K562 (cell line): ENCODE results near the gene DOCK3. TPM values are rescaled to one million over a fixed set of nuclear protein-coding genes. Genes with fewer than 3 reads are reported as not detected.

Source experiments
- ATAC-seq: fragments of 200-7000 bp; cut with Tn5 transposase; 3 replicates; pipeline ENCODE4 v1.9.1; 2020; ENCODE audit warnings: moderate library complexity
- BruUV-seq: library from RNA; stranded (reverse); fragments of 400-500 nt; replicated peaks from 2 replicates; lab custom pipeline; 2021; lab: Mats Ljungman, UMichigan
- CTCF ChIA-PET: fragments of 300-600 bp; formaldehyde crosslinking; extraction: SDS; loops from one replicate; lab custom pipeline; 2021; ENCODE audit warnings: low intra/inter-chr PET ratio; lab: Yijun Ruan, JAX
- POLR2A ChIA-PET: fragments of 300-600, 350-650 bp; sonication (Branson Sonifier 250); formaldehyde crosslinking; extraction: SDS; loops from one replicate; lab custom pipeline; 2021; ENCODE audit warnings: antibody characterized with exemption, inconsistent platforms; lab: Yijun Ruan, JAX
- DNase-seq, 4 experiments: peaks; one replicate each; pipeline versions ENCODE4 v3.0.0 to v3.0.0-alpha.2; 2011 to 2018; ENCODE audit warnings: low spot score in 3 of 4, mixed read lengths in 3 of 4; ENCODE audit errors: extremely low read depth in 1 of 4
- FAIRE-seq: peaks from 2 replicates; lab custom pipeline; 2011; peaks lifted over from hg19 to GRCh38; lab: Jason Lieb, UNC
- H2AFZ ChIP-seq: 2 replicates; pipeline ENCODE4 v1.6.0; 2011; ENCODE audit warnings: low read depth, low read length, control low read depth, inconsistent platforms
- H3K27ac ChIP-seq: fragments of 200-600 bp; 3 replicates; pipeline ENCODE4 v1.8.0; 2011; ENCODE audit warnings: low read depth, mild to moderate bottlenecking, control low read depth, inconsistent platforms, low read length, moderate library complexity, mixed read lengths; ENCODE audit errors: extremely low read depth
- H3K27me3 ChIP-seq, 2 experiments: fragments of 300-600 bp in 1 of 2; 2 replicates in 1 of 2; 3 replicates in 1 of 2; pipeline versions ENCODE4 v1.6.0 to v1.8.0; 2011; ENCODE audit warnings: inconsistent platforms in 2 of 2, low read length in 2 of 2, mild to moderate bottlenecking in 1 of 2, mixed read lengths in 1 of 2, moderate library complexity in 1 of 2; ENCODE audit not compliant: control insufficient read depth in 2 of 2, insufficient read depth in 2 of 2
- H3K36me3 ChIP-seq: fragments of 300-600 bp; 3 replicates; pipeline ENCODE4 v1.8.0; 2011; ENCODE audit warnings: mild to moderate bottlenecking, low read length, inconsistent platforms; ENCODE audit not compliant: control insufficient read depth, insufficient read depth
- H3K4me1 ChIP-seq, 2 experiments: fragments of 200-600 bp in 1 of 2; replicated peaks in 1 of 2; 2 replicates in 1 of 2; 3 replicates in 1 of 2; pipeline versions ENCODE4 v1.5.1 to v1.8.0; 2011; ENCODE audit warnings: inconsistent platforms in 2 of 2, low read length in 2 of 2, mild to moderate bottlenecking in 1 of 2, mixed read lengths in 1 of 2, moderate library complexity in 1 of 2; ENCODE audit not compliant: control insufficient read depth in 2 of 2, insufficient read depth in 2 of 2
- H3K4me2 ChIP-seq: 2 replicates; pipeline ENCODE4 v1.6.1; 2011; ENCODE audit warnings: low read length, control low read depth, inconsistent platforms, mixed read lengths; ENCODE audit not compliant: insufficient read depth
- H3K4me3 ChIP-seq: fragments of 200-600 bp; sonication (generic), shearing (Covaris generic); 2 replicates; pipeline ENCODE4 v1.5.1; 2016; ENCODE audit warnings: control low read depth, inconsistent platforms
- H3K79me2 ChIP-seq: fragments of 200-600 bp; 3 replicates; pipeline ENCODE4 v1.8.0; 2011; ENCODE audit warnings: low read length, inconsistent platforms; ENCODE audit not compliant: control insufficient read depth, insufficient read depth
- H3K9ac ChIP-seq, 2 experiments: 2 replicates each; pipeline versions ENCODE4 v1.6.0 to v1.6.1; 2011; ENCODE audit warnings: low read depth in 2 of 2, low read length in 2 of 2, control low read depth in 1 of 2, inconsistent platforms in 1 of 2, mild to moderate bottlenecking in 1 of 2, mixed read lengths in 1 of 2; ENCODE audit not compliant: insufficient read depth in 1 of 2
- H3K9me1 ChIP-seq: one replicate; pipeline ENCODE4 v1.6.0; 2011; ENCODE audit warnings: inconsistent platforms, mild to moderate bottlenecking, low read length, moderate library complexity; ENCODE audit not compliant: control insufficient read depth, insufficient read depth
- H3K9me3 ChIP-seq: replicated peaks from 2 replicates; pipeline ENCODE4 v1.5.1; 2011; ENCODE audit warnings: low read depth, low read length, inconsistent platforms; ENCODE audit not compliant: control insufficient read depth, insufficient read depth
- H4K20me1 ChIP-seq: replicated peaks from 2 replicates; pipeline ENCODE4 v1.6.1; 2011; ENCODE audit warnings: low read length, inconsistent platforms, mixed read lengths; ENCODE audit not compliant: control insufficient read depth, insufficient read depth
- AFF4 ChIP-seq: sonication (generic); formaldehyde crosslinking; IDR thresholded peaks from 2 replicates; pipeline ENCODE4 v1.8.0; 2023; ENCODE audit warnings: mild to moderate bottlenecking, missing genetic modification reagents
- CSDE1 ChIP-seq, 2 experiments: fragments of 450-650 bp; IDR thresholded peaks; 2 replicates each; pipeline ENCODE4 v1.6.1; 2016; ENCODE audit warnings: mild to moderate bottlenecking in 1 of 2
- FOXA1 ChIP-seq: fragments of 450-650 bp; IDR thresholded peaks from 2 replicates; pipeline ENCODE4 v1.6.1; 2016; ENCODE audit warnings: mild to moderate bottlenecking, borderline replicate concordance
- GTF2F1 ChIP-seq: IDR thresholded peaks from 2 replicates; pipeline ENCODE4 v1.6.1; 2011; ENCODE audit warnings: low read depth, low read length, improper control_type of control experiment
- HDAC2 ChIP-seq: fragments of 450-650 bp; IDR thresholded peaks from 2 replicates; pipeline ENCODE4 v1.6.1; 2016; ENCODE audit warnings: mild to moderate bottlenecking
- MTA3 ChIP-seq: fragments of 450-650 bp; formaldehyde crosslinking; IDR thresholded peaks from 2 replicates; pipeline ENCODE4 v1.6.1; 2017; ENCODE audit warnings: mild to moderate bottlenecking, borderline replicate concordance
- PHTF2 ChIP-seq: fragments of 250-450 bp; sonication (Bioruptor Pico); IDR thresholded peaks from 2 replicates; pipeline ENCODE4 v1.5.0; 2021; ENCODE audit warnings: mild to moderate bottlenecking
- POLR2A ChIP-seq: fragments of 450-650 bp; conservative IDR thresholded peaks from 2 replicates; pipeline ENCODE4 v1.6.1; 2016
- POLR3G ChIP-seq: IDR thresholded peaks from 2 replicates; pipeline ENCODE4 v1.6.1; 2011; ENCODE audit not compliant: insufficient read length, insufficient replicate concordance; ENCODE audit errors: extremely low read depth
- SAP30 ChIP-seq: fragments of 200-600 bp; sonication (generic); IDR thresholded peaks from 2 replicates; pipeline ENCODE4 v1.6.1; 2012; ENCODE audit warnings: borderline replicate concordance, low read depth, mild to moderate bottlenecking, moderate library complexity, low read length, control low read depth, inconsistent platforms; ENCODE audit not compliant: insufficient read depth, poor library complexity, severe bottlenecking
- SRSF3 ChIP-seq: fragments of 200-400 bp; formaldehyde crosslinking; IDR thresholded peaks from 2 replicates; pipeline ENCODE4 v1.6.1; 2016; ENCODE audit warnings: mild to moderate bottlenecking, low read length, moderate library complexity; ENCODE audit not compliant: insufficient read depth
- U2AF2 ChIP-seq: fragments of 200-400 bp; formaldehyde crosslinking; optimal IDR thresholded peaks from 2 replicates; pipeline ENCODE3; 2017; ENCODE audit warnings: low read depth, mild to moderate bottlenecking, low read length
- ZNF444 ChIP-seq: fragments of 250-450 bp; sonication (Bioruptor Pico); IDR thresholded peaks from 2 replicates; pipeline ENCODE4 v1.4.0; 2020; ENCODE audit warnings: mild to moderate bottlenecking, moderate library complexity
- ZNF644 ChIP-seq: fragments of 200-800 bp; sonication (Bioruptor generic); IDR thresholded peaks from 2 replicates; pipeline ENCODE4 v1.6.1; 2016; ENCODE audit warnings: low read depth, missing genetic modification characterization, missing compliant biosample characterization
- WGBS: fragments of 100-300 bp; shearing (Covaris generic); methylation state at CpG from one replicate; pipeline ENCODE4 v1.1.6; 2016; ENCODE audit warnings: low coverage, mixed read lengths; ENCODE audit not compliant: insufficient coverage; ENCODE audit errors: missing lambda C conversion rate; 5-methylcytosine and 5-hydroxymethylcytosine counted together
- in situ Hi-C: fragments of 300-500 bp; cut with MboI; formaldehyde crosslinking; loops from 4 replicates; pipeline ENCODE4 v1.15.0; 2018; ENCODE audit warnings: inconsistent platforms, mixed read lengths
- intact Hi-C: fragments of 100-400 bp; cut with micrococcal nuclease; formaldehyde crosslinking; loops from 2 replicates; pipeline ENCODE4 v1.14.2; 2022
- polyA plus RNA-seq, 8 experiments: library from polyadenylated mRNA; depleted of rRNA in 4 of 8; stranded (reverse) in 5 of 8; unstranded in 3 of 8; fragments of >200 nt; fragmentation: Nextera tagmentation in 2 of 8; fragmentation: Illumina TruSeq in 1 of 8; extraction: Ambion mirVana in 2 of 8; extraction: Trizol in 1 of 8; gene quantifications; 2 replicates each; pipeline versions ENCODE4 v1.2.1 to v1.2.3, GENCODE V29; 2011 to 2014; ENCODE audit warnings: inconsistent platforms in 1 of 8, missing spikeins in 1 of 8
- total RNA-seq, 7 experiments: library from RNA; depleted of rRNA in 6 of 7; stranded (reverse); fragments of >200 nt in 6 of 7; fragmentation: Illumina TruSeq in 2 of 7; extraction: Trizol in 2 of 7; gene quantifications; 2 replicates each; pipeline versions ENCODE4 v1.2.1 to v1.2.3, GENCODE V29; 2011 to 2021; ENCODE audit warnings: low replicate concordance in 1 of 7
- TF ChIP-seq, protein P1 (sequence below), 2 experiments: fragments of 450-650 bp; IDR thresholded peaks; 2 replicates each; pipeline ENCODE4 v1.6.1; 2016
- TF ChIP-seq, protein P2 (sequence below): IDR thresholded peaks from 2 replicates; pipeline ENCODE4 v1.6.1; 2012; ENCODE audit warnings: low read depth, low read length, improper control_type of control experiment, borderline replicate concordance

The DOCK3 gene
- total and polyA plus RNA-seq, 9 of the 15 experiments (the other 6 are each of a cell fraction or from before 2014, with no cell fraction given): under 0.01 to 0.03 (median 0.01) TPM; not detected in 4

- Histone ChIP-seq H3K9me1 (no peaks in the 10 kb centered on the region), H3K9ac (no peak overlapping the region), H2AFZ (no peak overlapping the region), H3K4me3 (no peak overlapping the region), H4K20me1 (no peaks in the 10 kb centered on the region), H3K27ac (no peak overlapping the region), H3K27me3 (no peaks in the 10 kb centered on the region), H3K36me3 (no peaks in the 10 kb centered on the region), H3K4me2 (no peak overlapping the region), H3K9me3 (no peaks in the 10 kb centered on the region), H3K79me2 (no peaks in the 10 kb centered on the region), H3K4me1 (no peaks in the 10 kb centered on the region)
- no peak for ATAC-seq
- no peak for TF ChIP-seq FOXA1
- TF ChIP-seq POLR2A: no peak
- no peak for TF ChIP-seq POLR3G
- no peak for TF ChIP-seq SRSF3
- TF ChIP-seq MTA3: no peak
- TF ChIP-seq AFF4: no peak
- TF ChIP-seq, protein P1, sequence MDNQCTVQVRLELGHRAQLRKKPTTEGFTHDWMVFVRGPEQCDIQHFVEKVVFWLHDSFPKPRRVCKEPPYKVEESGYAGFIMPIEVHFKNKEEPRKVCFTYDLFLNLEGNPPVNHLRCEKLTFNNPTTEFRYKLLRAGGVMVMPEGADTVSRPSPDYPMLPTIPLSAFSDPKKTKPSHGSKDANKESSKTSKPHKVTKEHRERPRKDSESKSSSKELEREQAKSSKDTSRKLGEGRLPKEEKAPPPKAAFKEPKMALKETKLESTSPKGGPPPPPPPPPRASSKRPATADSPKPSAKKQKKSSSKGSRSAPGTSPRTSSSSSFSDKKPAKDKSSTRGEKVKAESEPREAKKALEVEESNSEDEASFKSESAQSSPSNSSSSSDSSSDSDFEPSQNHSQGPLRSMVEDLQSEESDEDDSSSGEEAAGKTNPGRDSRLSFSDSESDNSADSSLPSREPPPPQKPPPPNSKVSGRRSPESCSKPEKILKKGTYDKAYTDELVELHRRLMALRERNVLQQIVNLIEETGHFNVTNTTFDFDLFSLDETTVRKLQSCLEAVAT (IDR thresholded peaks at IDR 0.05): no peak
- TF ChIP-seq SAP30: no peak
- no peak for TF ChIP-seq GTF2F1
- TF ChIP-seq ZNF644 (tag): no peak
- TF ChIP-seq PHTF2 (CRISPR knock-in tag): no peak
- TF ChIP-seq HDAC2: no peak
- TF ChIP-seq ZNF444 (CRISPR knock-in tag): no peak
- no peak for TF ChIP-seq CSDE1 (IDR thresholded peaks at IDR 0.05)
- TF ChIP-seq U2AF2: no peak
- TF ChIP-seq, protein P2, sequence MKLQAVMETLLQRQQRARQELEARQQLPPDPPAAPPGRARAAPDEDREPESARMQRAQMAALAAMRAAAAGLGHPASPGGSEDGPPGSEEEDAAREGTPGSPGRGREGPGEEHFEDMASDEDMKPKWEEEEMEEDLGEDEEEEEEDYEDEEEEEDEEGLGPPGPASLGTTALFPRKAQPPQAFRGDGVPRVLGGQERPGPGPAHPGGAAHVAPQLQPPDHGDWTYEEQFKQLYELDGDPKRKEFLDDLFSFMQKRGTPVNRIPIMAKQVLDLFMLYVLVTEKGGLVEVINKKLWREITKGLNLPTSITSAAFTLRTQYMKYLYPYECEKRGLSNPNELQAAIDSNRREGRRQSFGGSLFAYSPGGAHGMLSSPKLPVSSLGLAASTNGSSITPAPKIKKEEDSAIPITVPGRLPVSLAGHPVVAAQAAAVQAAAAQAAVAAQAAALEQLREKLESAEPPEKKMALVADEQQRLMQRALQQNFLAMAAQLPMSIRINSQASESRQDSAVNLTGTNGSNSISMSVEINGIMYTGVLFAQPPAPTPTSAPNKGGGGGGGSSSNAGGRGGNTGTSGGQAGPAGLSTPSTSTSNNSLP: no peak
- BruUV-seq: no TSS peak
- POLR2A ChIA-PET: no interaction called here
- intact Hi-C loops: no loop called here
- in situ Hi-C loops: no loop called here
- WGBS: 0% methylated on average over 1 of the region's 3 CpGs
- no peak for DNase-seq
- CTCF ChIA-PET: no interaction called here
- no peak for FAIRE-seq
Measured at GRCh38 chr3:50850639-50851511, 176.1 kb downstream of the DOCK3 start.
